WTC11 (cell line): ENCODE measurements around the gene SYT13.

ENCODE experiments used
- CTCF ChIP-seq: fragments of 200-600 bp; IDR thresholded peaks from 2 replicates; pipeline ENCODE4 v1.8.0; 2022; ENCODE audit warnings: antibody characterized with exemption
- TF ChIP-seq, protein P1 (sequence below): sonication (generic); formaldehyde crosslinking; IDR thresholded peaks from 2 replicates; pipeline ENCODE4 v1.8.0; 2022; ENCODE audit warnings: mild to moderate bottlenecking, missing genetic modification reagents

DNA sequence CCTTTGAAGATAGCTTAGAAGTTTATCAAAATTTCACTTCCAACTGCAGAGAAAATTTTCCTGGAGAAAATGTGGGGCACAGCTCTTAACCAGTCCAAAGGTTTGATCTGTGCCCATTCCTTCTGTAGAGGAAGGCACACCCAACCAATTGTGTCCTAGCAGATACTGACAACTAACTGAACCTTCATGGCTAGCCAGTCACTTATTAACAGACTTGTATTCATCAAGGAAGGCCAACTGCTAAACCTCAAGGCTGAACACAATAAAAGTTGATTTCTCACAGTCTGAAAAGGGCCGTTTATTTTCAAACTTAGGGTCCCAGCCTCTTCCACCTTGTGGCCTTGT is 19.5 kb downstream of the SYT13 start:
- TF ChIP-seq CTCF: no peak
- TF ChIP-seq, protein P1, sequence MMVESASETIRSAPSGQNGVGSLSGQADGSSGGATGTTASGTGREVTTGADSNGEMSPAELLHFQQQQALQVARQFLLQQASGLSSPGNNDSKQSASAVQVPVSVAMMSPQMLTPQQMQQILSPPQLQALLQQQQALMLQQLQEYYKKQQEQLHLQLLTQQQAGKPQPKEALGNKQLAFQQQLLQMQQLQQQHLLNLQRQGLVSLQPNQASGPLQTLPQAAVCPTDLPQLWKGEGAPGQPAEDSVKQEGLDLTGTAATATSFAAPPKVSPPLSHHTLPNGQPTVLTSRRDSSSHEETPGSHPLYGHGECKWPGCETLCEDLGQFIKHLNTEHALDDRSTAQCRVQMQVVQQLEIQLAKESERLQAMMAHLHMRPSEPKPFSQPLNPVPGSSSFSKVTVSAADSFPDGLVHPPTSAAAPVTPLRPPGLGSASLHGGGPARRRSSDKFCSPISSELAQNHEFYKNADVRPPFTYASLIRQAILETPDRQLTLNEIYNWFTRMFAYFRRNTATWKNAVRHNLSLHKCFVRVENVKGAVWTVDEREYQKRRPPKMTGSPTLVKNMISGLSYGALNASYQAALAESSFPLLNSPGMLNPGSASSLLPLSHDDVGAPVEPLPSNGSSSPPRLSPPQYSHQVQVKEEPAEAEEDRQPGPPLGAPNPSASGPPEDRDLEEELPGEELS (CRISPR knock-in tag): no peak
